K562 (cell line): ENCODE measurements around the gene N4BP2. TPM values are rescaled to one million over a fixed set of nuclear protein-coding genes. Genes with fewer than 3 reads are reported as not detected.
A peak's percentile ranks its signal among the peaks of the same experiment; 100 is the strongest.

ENCODE experiments used
- GMEB1 ChIP-seq: fragments of 250-450 bp; sonication (Bioruptor Pico); IDR thresholded peaks from 2 replicates; pipeline ENCODE4 v1.4.0; 2020; ENCODE audit warnings: mild to moderate bottlenecking
- KHSRP ChIP-seq: fragments of 450-650 bp; IDR thresholded peaks from 2 replicates; pipeline ENCODE4 v1.6.1; 2017
- MGA ChIP-seq: fragments of 450-650 bp; IDR thresholded peaks from 2 replicates; pipeline ENCODE4 v1.6.1; 2016; ENCODE audit warnings: mild to moderate bottlenecking, moderate library complexity
- NBN ChIP-seq: fragments of 450-650 bp; IDR thresholded peaks from 2 replicates; pipeline ENCODE4 v1.6.1; 2016; ENCODE audit warnings: low read depth, mild to moderate bottlenecking
- NR2C1 ChIP-seq, 2 experiments: fragments of 450-650 bp; IDR thresholded peaks; 2 replicates each; pipeline ENCODE4 v1.6.1; 2017; ENCODE audit warnings: mild to moderate bottlenecking in 2 of 2, antibody characterized with exemption in 1 of 2, inconsistent platforms in 1 of 2, missing compliant biosample characterization in 1 of 2, missing genetic modification characterization in 1 of 2
- RBFOX2 ChIP-seq: fragments of 200-400 bp; formaldehyde crosslinking; IDR thresholded peaks from 2 replicates; pipeline ENCODE4 v1.6.1; 2017; ENCODE audit warnings: low read depth, mild to moderate bottlenecking, low read length, moderate library complexity
- TEAD4 ChIP-seq, 2 experiments: sonication (generic) in 1 of 2; formaldehyde crosslinking in 1 of 2; IDR thresholded peaks; 2 replicates each; pipeline versions ENCODE4 v1.6.1 to v1.8.0; 2012 to 2022; ENCODE audit warnings: borderline replicate concordance in 1 of 2, inconsistent platforms in 1 of 2, low read length in 1 of 2, mild to moderate bottlenecking in 1 of 2, missing genetic modification reagents in 1 of 2
- VEZF1 ChIP-seq: fragments of 200-800 bp; sonication (Bioruptor generic); IDR thresholded peaks from 2 replicates; pipeline ENCODE4 v1.6.1; 2017; ENCODE audit warnings: missing genetic modification characterization, missing compliant biosample characterization
- ZNF174 ChIP-seq: fragments of 250-450 bp; sonication (Bioruptor Pico); IDR thresholded peaks from 2 replicates; pipeline ENCODE4 v1.4.0; 2020; ENCODE audit warnings: mild to moderate bottlenecking
- ZNF274 ChIP-seq: IDR thresholded peaks from 2 replicates; pipeline ENCODE4 v1.6.1; 2011; ENCODE audit warnings: low read depth, mild to moderate bottlenecking, low read length, moderate library complexity, borderline replicate concordance
- ZNF589 ChIP-seq: fragments of 200-800 bp; sonication (Bioruptor generic); IDR thresholded peaks from 2 replicates; pipeline ENCODE4 v1.6.1; 2016; ENCODE audit warnings: low read depth, missing genetic modification characterization, missing compliant biosample characterization
- polyA plus RNA-seq, 8 experiments: library from polyadenylated mRNA; depleted of rRNA in 4 of 8; stranded (reverse) in 5 of 8; unstranded in 3 of 8; fragments of >200 nt; fragmentation: Nextera tagmentation in 2 of 8; fragmentation: Illumina TruSeq in 1 of 8; extraction: Ambion mirVana in 2 of 8; extraction: Trizol in 1 of 8; gene quantifications; 2 replicates each; pipeline versions ENCODE4 v1.2.1 to v1.2.3, GENCODE V29; 2011 to 2014; ENCODE audit warnings: inconsistent platforms in 1 of 8, missing spikeins in 1 of 8
- total RNA-seq, 7 experiments: library from RNA; depleted of rRNA in 6 of 7; stranded (reverse); fragments of >200 nt in 6 of 7; fragmentation: Illumina TruSeq in 2 of 7; extraction: Trizol in 2 of 7; gene quantifications; 2 replicates each; pipeline versions ENCODE4 v1.2.1 to v1.2.3, GENCODE V29; 2011 to 2021; ENCODE audit warnings: low replicate concordance in 1 of 7

Gene N4BP2
- total and polyA plus RNA-seq, 9 of the 15 experiments (the other 6 are each of a cell fraction or from before 2014, with no cell fraction given): 2.7 to 12.6 (median 7.6) TPM

- TF ChIP-seq MGA (peak; percentile 84), ZNF174 (CRISPR knock-in tag) (no peak), RBFOX2 (peak; percentile 41), NR2C1 (IDR thresholded peaks at IDR 0.05) (no peak), NR2C1 (tag; IDR thresholded peaks at IDR 0.05) (peak; percentile 18; the same call in 1 of the 2 replicates), ZNF589 (peak; percentile 83; the same call in 1 of the 2 replicates), ZNF274 (no peak), VEZF1 (CRISPR knock-in tag) (no peak), GMEB1 (no peak), NBN (no peak), TEAD4 (IDR thresholded peaks at IDR 0.05; ENCODE audit: low read length) (0 out of 2 replicates have a peak, but pooled peaks have one; percentile 6), TEAD4 (CRISPR knock-in tag; IDR thresholded peaks at IDR 0.05; ENCODE audit: borderline replicate concordance) (no peak), KHSRP (no peak)
Observed at GRCh38 chr4:40194602-40195161, 138.0 kb downstream of the N4BP2 start (continued).
